ENCODE measurements around the gene IRF3.

GRCh38 chr19:49701271-49701786, 35.7 kb upstream of the IRF3 start:
- TF ChIP-seq POLR2A (IDR thresholded peaks at IDR 0.05; ENCODE audit: low read depth, low read length) (no peak), MYC (IDR thresholded peaks at IDR 0.05; ENCODE audit: insufficient read depth, insufficient read length, insufficient replicate concordance, low read length, severe bottlenecking) (no peak), ATF7 (IDR thresholded peaks at IDR 0.05; ENCODE audit: low read depth) (no peak), JUNB (IDR thresholded peaks at IDR 0.05) (no peak), RAD21 (IDR thresholded peaks at IDR 0.05; ENCODE audit: insufficient read depth, low read depth, low read length) (no peak)
